Psoas muscle (tissue), 8 donors: ENCODE measurements around the gene UQCRFS1. TPM values are rescaled to one million over a fixed set of nuclear protein-coding genes. Genes with fewer than 3 reads are reported as not detected.

Source experiments
- ATAC-seq, 4 donors: fragments of 200-7000 bp; cut with Tn5 transposase; one replicate each; pipeline ENCODE4 v1.9.1; 2020; ENCODE audit warnings: moderate library complexity in 3 of 4, mild to moderate bottlenecking in 2 of 4
- DNase-seq, 2 donors: peaks; one replicate each; pipeline ENCODE4 v3.0.0-alpha.2; 2020
- H3K27ac ChIP-seq: fragments of 200-600 bp; one replicate; pipeline ENCODE4 v1.8.0; 2022
- H3K27me3 ChIP-seq, 3 donors: fragments of 200-600 bp in 1 of 3; one replicate each; pipeline versions ENCODE4 v1.6.1 to v1.8.0; 2013 to 2022; ENCODE audit warnings: low read length in 2 of 3, mild to moderate bottlenecking in 2 of 3, moderate library complexity in 1 of 3; ENCODE audit not compliant: insufficient read depth in 3 of 3
- H3K36me3 ChIP-seq, 2 donors: fragments of 200-600 bp in 1 of 2; one replicate each; pipeline versions ENCODE4 v1.6.1 to v1.8.0; 2013 to 2022; ENCODE audit warnings: low read depth in 1 of 2, mild to moderate bottlenecking in 1 of 2, moderate library complexity in 1 of 2; ENCODE audit not compliant: insufficient read depth in 1 of 2
- H3K4me1 ChIP-seq: fragments of 200-600 bp; one replicate; pipeline ENCODE4 v1.8.0; 2022
- H3K4me3 ChIP-seq: fragments of 200-600 bp; one replicate; pipeline ENCODE4 v1.8.0; 2022; ENCODE audit warnings: mild to moderate bottlenecking
- H3K9me3 ChIP-seq: fragments of 200-600 bp; one replicate; pipeline ENCODE4 v1.8.0; 2022
- WGBS, 3 donors: extraction: QIAGEN DNeasy Blood & Tissue Kit; methylation state at CpG; one replicate each; pipeline versions ENCODE4 v1.1.6 to v1.1.7; 2013; 5-methylcytosine and 5-hydroxymethylcytosine counted together
- intact Hi-C, 2 donors: fragments of 100-400 bp; cut with DNase I; formaldehyde crosslinking; loops; one replicate each; pipeline versions ENCODE4 v1.11.0 to v1.14.2; 2022
- polyA plus RNA-seq, 3 donors: library from polyadenylated mRNA; stranded (reverse); fragments of 200-250 nt; gene quantifications; one replicate each; pipeline ENCODE4 v1.2.3, GENCODE V29; 2013
- total RNA-seq, 4 donors: library from RNA; stranded (reverse); fragmentation: NEBNext Ultra II Directional in 2 of 4; extraction: Animal tissue kit (Norgen Biotek cat#: 25700) in 2 of 4; gene quantifications; one replicate each; pipeline versions ENCODE4 v1.2.1 to v1.2.4, GENCODE V29; 2021 to 2023
- TF ChIP-seq, protein P1 (sequence below): fragments of 200-600 bp; IDR thresholded peaks from one replicate; pipeline ENCODE4 v1.8.0; 2022; ENCODE audit warnings: antibody characterized with exemption
- donor health status: healthy with polysubstance abuse.
- donor health status: DM: no; HTN: no; CAD: no; lungs with moderate emphysema.
- donor health status: Bipolar disorder and iron deficiency.
- donor health status: healthy.
- donor health status: DM: yes; HTN: yes; CAD: no.
- donor health status: DM: no; HTN: no; CAD: no.
- donor health status: DM: no; HTN: no; CAD: no.
- donor health status: DM: yes; HTN: yes; CAD: no.

UQCRFS1 gene
- total and polyA plus RNA-seq, 7 donors, result 102 to 208 (median 108) TPM

DNA sequence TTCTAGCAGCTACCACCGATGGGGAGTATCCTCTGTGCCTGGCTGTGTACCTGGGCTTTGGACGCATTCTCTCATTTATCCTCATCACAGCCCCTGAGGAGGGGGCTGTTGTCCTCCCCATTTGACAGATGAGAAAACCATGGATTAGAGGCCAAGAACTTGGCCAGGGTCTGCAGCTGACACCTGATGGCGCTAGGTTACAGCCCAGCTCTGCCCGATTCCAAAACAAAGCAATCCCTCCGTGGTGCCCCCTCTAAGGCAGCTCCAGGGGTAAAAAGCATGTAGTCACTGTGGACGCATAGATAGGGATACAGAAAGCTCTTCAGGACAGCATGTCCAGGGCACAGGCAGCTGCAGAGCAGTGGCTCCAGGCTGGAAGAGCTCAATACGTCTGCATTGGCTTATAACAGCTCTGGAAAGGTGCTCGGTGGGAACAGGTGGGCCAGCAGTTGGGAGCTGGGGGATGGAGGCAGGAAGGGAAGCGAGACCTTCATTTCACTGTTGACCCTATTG is 35.4 kb upstream of the UQCRFS1 start:
- DNase-seq, result no peak
- Histone ChIP-seq H3K36me3 (no peaks in the 10 kb centered on the region), H3K27ac (no peak overlapping the region), H3K9me3 (no peaks in the 10 kb centered on the region), H3K27me3 (peaks cover 0 to 4% (median 0%) of the 10 kb centered on the region in 3 donors), H3K4me3 (peak overlapping the region; percentile 15), H3K4me1 (peaks cover 12% of the 10 kb centered on the region)
- peak in 1 of 4 donors; percentile 26 for ATAC-seq
- intact Hi-C loops, result no loop called here
- WGBS, 3 donors, result 31 to 52% (median 33%) methylated on average over 9 of the region's 9 CpGs
- TF ChIP-seq, protein P1, sequence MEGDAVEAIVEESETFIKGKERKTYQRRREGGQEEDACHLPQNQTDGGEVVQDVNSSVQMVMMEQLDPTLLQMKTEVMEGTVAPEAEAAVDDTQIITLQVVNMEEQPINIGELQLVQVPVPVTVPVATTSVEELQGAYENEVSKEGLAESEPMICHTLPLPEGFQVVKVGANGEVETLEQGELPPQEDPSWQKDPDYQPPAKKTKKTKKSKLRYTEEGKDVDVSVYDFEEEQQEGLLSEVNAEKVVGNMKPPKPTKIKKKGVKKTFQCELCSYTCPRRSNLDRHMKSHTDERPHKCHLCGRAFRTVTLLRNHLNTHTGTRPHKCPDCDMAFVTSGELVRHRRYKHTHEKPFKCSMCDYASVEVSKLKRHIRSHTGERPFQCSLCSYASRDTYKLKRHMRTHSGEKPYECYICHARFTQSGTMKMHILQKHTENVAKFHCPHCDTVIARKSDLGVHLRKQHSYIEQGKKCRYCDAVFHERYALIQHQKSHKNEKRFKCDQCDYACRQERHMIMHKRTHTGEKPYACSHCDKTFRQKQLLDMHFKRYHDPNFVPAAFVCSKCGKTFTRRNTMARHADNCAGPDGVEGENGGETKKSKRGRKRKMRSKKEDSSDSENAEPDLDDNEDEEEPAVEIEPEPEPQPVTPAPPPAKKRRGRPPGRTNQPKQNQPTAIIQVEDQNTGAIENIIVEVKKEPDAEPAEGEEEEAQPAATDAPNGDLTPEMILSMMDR, result no peak

DNA sequence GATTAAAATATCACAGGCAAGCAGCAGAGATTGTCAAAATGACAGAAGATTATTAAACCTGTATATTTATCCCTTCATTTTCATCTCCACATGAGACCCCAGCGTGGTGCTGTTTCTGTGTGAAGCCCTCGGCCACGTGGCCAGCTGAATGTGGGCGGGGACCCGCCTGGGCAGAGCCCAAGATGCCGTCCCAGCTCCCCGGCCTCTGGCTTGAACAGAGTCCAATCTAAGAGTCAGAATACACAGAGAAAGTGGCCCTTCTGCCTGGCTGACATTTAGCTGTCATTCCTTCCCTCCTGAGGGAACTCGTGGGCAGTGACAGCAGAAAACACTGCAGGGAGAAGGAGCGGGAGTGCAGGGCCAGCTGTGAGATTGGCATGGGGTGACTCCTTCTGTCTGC is 34.9 kb upstream of the UQCRFS1 start:
- Histone ChIP-seq H3K4me3 (peak overlapping the region; percentile 15), H3K27ac (no peak overlapping the region), H3K4me1 (peaks cover 12% of the 10 kb centered on the region), H3K27me3 (peaks cover 0 to 8% (median 0%) of the 10 kb centered on the region in 3 donors), H3K9me3 (no peaks in the 10 kb centered on the region), H3K36me3 (no peaks in the 10 kb centered on the region)
- intact Hi-C loops, result no loop called here
- DNase-seq, result no peak
- 2 to 12% (median 7%) methylated on average over 9 of the region's 9 CpGs for WGBS, 3 donors
- ATAC-seq, result peak; percentile 73 to 80 (median 80)
- TF ChIP-seq, protein P1, result no peak

DNA sequence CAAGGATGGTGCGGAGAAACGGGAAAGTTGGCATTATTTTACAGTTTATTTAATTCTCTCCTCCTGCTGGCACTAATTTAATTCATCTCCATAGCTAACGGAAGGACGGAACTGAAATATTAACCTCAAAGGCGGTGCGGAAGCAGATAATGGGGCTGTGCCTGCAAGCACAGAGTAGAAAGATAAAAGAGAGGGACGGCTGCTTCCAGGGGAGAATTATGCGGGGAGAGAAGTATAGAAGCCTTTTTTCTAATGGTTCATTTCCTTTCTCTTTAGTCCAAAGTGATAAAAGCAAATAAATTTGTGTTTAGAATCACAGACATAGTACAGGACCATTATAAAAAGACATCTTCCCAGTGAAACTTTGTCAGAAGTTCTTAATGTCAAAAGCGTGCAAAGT is 34.5 kb upstream of the UQCRFS1 start:
- DNase-seq, result no peak
- Histone ChIP-seq H3K27ac (no peak overlapping the region), H3K4me1 (peaks cover 12% of the 10 kb centered on the region), H3K9me3 (no peaks in the 10 kb centered on the region), H3K27me3 (peaks cover 0 to 8% (median 0%) of the 10 kb centered on the region in 3 donors), H3K4me3 (peak overlapping the region; percentile 15), H3K36me3 (no peaks in the 10 kb centered on the region)
- WGBS, 3 donors, result 31 to 53% (median 32%) methylated on average over 9 of the region's 9 CpGs
- intact Hi-C loops, result no loop called here
- no peak for ATAC-seq
- TF ChIP-seq, protein P1, result no peak

DNA sequence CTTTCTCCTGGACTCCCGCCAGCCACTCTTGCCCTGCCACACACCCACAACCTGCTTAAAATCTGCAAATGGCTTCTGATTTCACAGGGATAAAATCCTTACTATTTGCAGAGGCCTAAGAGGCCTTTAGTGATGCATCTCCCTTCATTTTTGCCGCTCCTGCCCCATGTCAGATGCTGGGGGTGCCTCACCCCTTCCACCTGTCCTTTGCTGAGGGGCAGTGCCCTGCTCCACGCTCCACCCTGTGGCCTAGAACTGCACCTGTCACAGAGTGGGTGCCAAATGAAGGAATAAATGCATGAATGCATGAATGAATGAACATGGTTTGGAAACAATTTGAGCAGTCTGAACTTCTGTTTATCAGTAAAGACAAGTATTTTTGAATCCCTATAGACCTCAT is 34.1 kb upstream of the UQCRFS1 start:
- ATAC-seq (peak; percentile 48 to 68 (median 60)), DNase-seq (no peak)
- TF ChIP-seq, protein P1, result no peak
- intact Hi-C loops, result no loop called here
- Histone ChIP-seq H3K36me3 (no peaks in the 10 kb centered on the region), H3K27ac (no peak overlapping the region), H3K4me3 (no peak overlapping the region), H3K27me3 (peaks cover 0 to 8% (median 0%) of the 10 kb centered on the region in 3 donors), H3K9me3 (no peaks in the 10 kb centered on the region), H3K4me1 (peaks cover 12% of the 10 kb centered on the region)
- WGBS, 3 donors, result 57 to 75% (median 60%) methylated on average over 3 of the region's 3 CpGs

DNA sequence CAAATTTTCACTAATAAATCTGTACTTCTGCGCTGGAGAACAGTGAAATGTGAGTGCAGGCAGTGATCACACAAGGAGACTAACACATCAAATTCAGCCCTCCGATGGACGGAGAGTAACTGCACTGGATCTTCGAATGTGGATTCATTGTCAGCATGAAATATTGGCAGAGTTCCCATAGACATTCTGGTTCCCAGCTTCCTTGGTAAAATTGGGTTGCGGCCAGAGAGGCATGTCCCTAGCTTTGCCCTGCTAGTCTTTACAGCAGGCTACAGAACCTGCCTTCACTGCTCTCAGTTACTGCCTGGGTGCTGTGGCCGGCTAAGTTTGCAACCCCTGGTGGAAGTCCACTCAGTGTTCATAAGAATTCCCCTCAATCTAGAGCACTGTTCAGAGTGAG is 32.3 kb upstream of the UQCRFS1 start:
- 28 to 36% (median 30%) methylated on average over 6 of the region's 6 CpGs for WGBS, 3 donors
- H3K27me3 ChIP-seq, result peaks cover 0 to 8% (median 0%) of the 10 kb centered on the region in 3 donors
- H3K9me3 ChIP-seq, result no peaks in the 10 kb centered on the region
- intact Hi-C loops, result no loop called here
- H3K36me3 ChIP-seq, result no peaks in the 10 kb centered on the region
- no peak overlapping the region for H3K4me3 ChIP-seq
- no peak for ATAC-seq
- TF ChIP-seq, protein P1, result no peak
- peaks cover 12% of the 10 kb centered on the region for H3K4me1 ChIP-seq
- no peak for DNase-seq
- no peak overlapping the region for H3K27ac ChIP-seq
